Astrocyte (in vitro differentiated cells and primary cell): Measurements from ENCODE around the gene TGM2. TPM values are rescaled to one million over a fixed set of nuclear protein-coding genes. Genes with fewer than 3 reads are reported as not detected.

Source experiments
- DNase-seq: peaks from one replicate; pipeline ENCODE4 v3.0.0-alpha.2; 2010; ENCODE audit warnings: low read depth
- FAIRE-seq: peaks from 2 replicates; lab custom pipeline; 2011; peaks lifted over from hg19 to GRCh38; lab: Jason Lieb, UNC
- H2AFZ ChIP-seq: 2 replicates; pipeline ENCODE4 v1.6.0; 2012; ENCODE audit warnings: low read depth, low read length, inconsistent platforms
- H3K27ac ChIP-seq: 2 replicates; pipeline ENCODE4 v1.5.1; 2011; ENCODE audit warnings: low read depth, low read length, inconsistent platforms
- H3K27me3 ChIP-seq: 2 replicates; pipeline ENCODE4 v1.6.0; 2011; ENCODE audit warnings: low read length, inconsistent platforms; ENCODE audit not compliant: insufficient read depth
- H3K36me3 ChIP-seq: 2 replicates; pipeline ENCODE4 v1.5.1; 2011; ENCODE audit warnings: low read length, inconsistent platforms; ENCODE audit not compliant: insufficient read depth
- H3K4me1 ChIP-seq: 2 replicates; pipeline ENCODE4 v1.5.1; 2011; ENCODE audit warnings: low read length, inconsistent platforms; ENCODE audit not compliant: insufficient read depth
- H3K4me2 ChIP-seq: 2 replicates; pipeline ENCODE4 v1.6.0; 2012; ENCODE audit warnings: low read length, inconsistent platforms
- H3K4me3 ChIP-seq: 2 replicates; pipeline ENCODE4 v1.5.1; 2011; ENCODE audit warnings: low read depth, mild to moderate bottlenecking, low read length, inconsistent platforms; ENCODE audit not compliant: insufficient read depth
- H3K79me2 ChIP-seq: 2 replicates; pipeline ENCODE4 v1.6.0; 2012; ENCODE audit warnings: mild to moderate bottlenecking, low read length, inconsistent platforms; ENCODE audit not compliant: insufficient read depth
- H3K9ac ChIP-seq: 2 replicates; pipeline ENCODE4 v1.6.0; 2012; ENCODE audit warnings: mild to moderate bottlenecking, low read length, inconsistent platforms
- H3K9me3 ChIP-seq: 2 replicates; pipeline ENCODE4 v1.5.1; 2012; ENCODE audit warnings: low read depth, mild to moderate bottlenecking, low read length, inconsistent platforms; ENCODE audit not compliant: insufficient read depth
- H4K20me1 ChIP-seq: 2 replicates; pipeline ENCODE4 v1.6.0; 2012; ENCODE audit warnings: low read length, inconsistent platforms; ENCODE audit not compliant: insufficient read depth
- H3K27ac Mint-ChIP-seq: one replicate; pipeline ENCODE4 v1.8.0; 2021; ENCODE audit warnings: mild to moderate bottlenecking, mixed read lengths; ENCODE audit not compliant: unreplicated experiment
- H3K27me3 Mint-ChIP-seq: one replicate; pipeline ENCODE4 v1.8.0; 2021; ENCODE audit warnings: low read depth, mixed read lengths; ENCODE audit not compliant: unreplicated experiment
- H3K36me3 Mint-ChIP-seq: one replicate; pipeline ENCODE4 v1.8.0; 2021; ENCODE audit warnings: low read depth, mixed read lengths; ENCODE audit not compliant: unreplicated experiment
- H3K4me1 Mint-ChIP-seq: one replicate; pipeline ENCODE4 v1.8.0; 2021; ENCODE audit warnings: low read depth, mixed read lengths; ENCODE audit not compliant: unreplicated experiment
- H3K4me3 Mint-ChIP-seq: one replicate; pipeline ENCODE4 v1.8.0; 2021; ENCODE audit warnings: mild to moderate bottlenecking, moderate library complexity, mixed read lengths; ENCODE audit not compliant: unreplicated experiment
- H3K9me3 Mint-ChIP-seq: one replicate; pipeline ENCODE4 v1.8.0; 2021; ENCODE audit warnings: mild to moderate bottlenecking, mixed read lengths; ENCODE audit not compliant: unreplicated experiment
- EZH2 ChIP-seq: IDR thresholded peaks from 2 replicates; pipeline ENCODE4 v1.6.1; 2012; ENCODE audit warnings: mild to moderate bottlenecking, low read length, inconsistent platforms; ENCODE audit not compliant: insufficient read depth
- total RNA-seq: library from RNA; stranded (reverse); gene quantifications from 2 replicates; pipeline ENCODE4 v1.2.1, GENCODE V29; 2021
- TF ChIP-seq, protein P1 (sequence below): IDR thresholded peaks from 2 replicates; pipeline ENCODE4 v1.5.1; 2011; ENCODE audit warnings: low read depth, mild to moderate bottlenecking, inconsistent platforms, low read length, moderate library complexity; ENCODE audit not compliant: insufficient read depth

The TGM2 gene
- total RNA-seq, 1 donor from 2014 or later: 98.9 TPM

DNA sequence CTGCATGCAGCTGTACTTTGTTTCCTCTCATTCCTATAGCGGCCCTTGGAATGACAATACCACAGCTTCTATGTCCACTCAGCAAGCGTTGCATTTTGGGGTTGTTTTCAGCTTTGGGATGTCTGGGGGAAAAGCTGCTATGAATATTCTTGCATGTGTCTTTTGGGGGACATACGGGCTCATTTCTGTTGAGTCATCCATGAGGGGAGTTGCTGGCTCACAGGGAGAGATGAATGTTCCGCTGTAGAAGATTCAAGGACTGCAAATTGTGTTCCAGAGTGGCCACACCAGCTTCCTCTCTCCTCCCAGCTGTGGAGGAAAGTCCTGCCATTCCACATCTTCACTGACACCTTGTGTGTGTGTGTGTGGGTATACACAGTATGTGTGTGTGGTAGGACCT is 43.3 kb downstream of the TGM2 start:
- H3K4me3 ChIP-seq: no peak overlapping the region
- Mint-ChIP-seq H3K4me3 (no peak overlapping the region), H3K27ac (peak overlapping the region; percentile 78), H3K4me1 (peaks cover 32% of the 10 kb centered on the region), H3K36me3 (no peaks in the 10 kb centered on the region), H3K9me3 (no peaks in the 10 kb centered on the region), H3K27me3 (no peaks in the 10 kb centered on the region)
- FAIRE-seq (no peak), DNase-seq (no peak)
- TF ChIP-seq EZH2: no peak
- TF ChIP-seq, protein P1, sequence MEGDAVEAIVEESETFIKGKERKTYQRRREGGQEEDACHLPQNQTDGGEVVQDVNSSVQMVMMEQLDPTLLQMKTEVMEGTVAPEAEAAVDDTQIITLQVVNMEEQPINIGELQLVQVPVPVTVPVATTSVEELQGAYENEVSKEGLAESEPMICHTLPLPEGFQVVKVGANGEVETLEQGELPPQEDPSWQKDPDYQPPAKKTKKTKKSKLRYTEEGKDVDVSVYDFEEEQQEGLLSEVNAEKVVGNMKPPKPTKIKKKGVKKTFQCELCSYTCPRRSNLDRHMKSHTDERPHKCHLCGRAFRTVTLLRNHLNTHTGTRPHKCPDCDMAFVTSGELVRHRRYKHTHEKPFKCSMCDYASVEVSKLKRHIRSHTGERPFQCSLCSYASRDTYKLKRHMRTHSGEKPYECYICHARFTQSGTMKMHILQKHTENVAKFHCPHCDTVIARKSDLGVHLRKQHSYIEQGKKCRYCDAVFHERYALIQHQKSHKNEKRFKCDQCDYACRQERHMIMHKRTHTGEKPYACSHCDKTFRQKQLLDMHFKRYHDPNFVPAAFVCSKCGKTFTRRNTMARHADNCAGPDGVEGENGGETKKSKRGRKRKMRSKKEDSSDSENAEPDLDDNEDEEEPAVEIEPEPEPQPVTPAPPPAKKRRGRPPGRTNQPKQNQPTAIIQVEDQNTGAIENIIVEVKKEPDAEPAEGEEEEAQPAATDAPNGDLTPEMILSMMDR: no peak
- peaks cover 28% of the 10 kb centered on the region for H3K4me1 ChIP-seq
- H3K9ac ChIP-seq: no peak overlapping the region
- H3K27ac ChIP-seq: no peak overlapping the region
- H3K27me3 ChIP-seq: no peaks in the 10 kb centered on the region
- H3K4me2 ChIP-seq: no peak overlapping the region
- no peaks in the 10 kb centered on the region for H3K79me2 ChIP-seq
- H2AFZ ChIP-seq: peak overlapping the region; percentile 18
- H3K9me3 ChIP-seq: no peaks in the 10 kb centered on the region
- no peaks in the 10 kb centered on the region for H4K20me1 ChIP-seq
- H3K36me3 ChIP-seq: no peaks in the 10 kb centered on the region

DNA sequence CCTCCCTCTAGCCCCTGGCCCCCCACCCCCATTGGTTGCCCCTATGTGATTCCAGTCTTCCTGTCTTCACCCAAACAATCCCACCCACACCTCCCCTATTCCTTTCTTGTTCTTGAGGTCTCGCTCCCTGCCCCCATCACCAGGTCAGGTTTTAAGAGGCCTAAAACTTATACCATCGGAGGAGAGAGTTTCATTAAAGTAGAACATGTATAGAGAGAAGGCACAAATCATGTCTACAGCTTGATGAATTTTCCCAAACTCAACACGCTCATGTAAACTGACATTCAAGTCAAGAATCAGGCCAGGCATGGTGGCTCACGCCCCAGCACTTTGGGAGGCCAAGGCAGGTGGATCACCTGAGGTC is 44.5 kb downstream of the TGM2 start:
- no peaks in the 10 kb centered on the region for H3K79me2 ChIP-seq
- H3K9ac ChIP-seq: no peak overlapping the region
- peaks cover 17% of the 10 kb centered on the region for H3K4me1 ChIP-seq
- no peak for TF ChIP-seq EZH2
- TF ChIP-seq, protein P1: no peak
- no peaks in the 10 kb centered on the region for H3K36me3 Mint-ChIP-seq
- no peaks in the 10 kb centered on the region for H3K36me3 ChIP-seq
- no peaks in the 10 kb centered on the region for H3K9me3 Mint-ChIP-seq
- no peak overlapping the region for H3K4me2 ChIP-seq
- DNase-seq (no peak), FAIRE-seq (no peak)
- no peak overlapping the region for H2AFZ ChIP-seq
- H3K27ac ChIP-seq: no peak overlapping the region
- no peak overlapping the region for H3K4me3 Mint-ChIP-seq
- peaks cover 34% of the 10 kb centered on the region for H3K4me1 Mint-ChIP-seq
- H4K20me1 ChIP-seq: no peaks in the 10 kb centered on the region
- no peaks in the 10 kb centered on the region for H3K27me3 ChIP-seq
- no peaks in the 10 kb centered on the region for H3K27me3 Mint-ChIP-seq
- no peaks in the 10 kb centered on the region for H3K9me3 ChIP-seq
- H3K4me3 ChIP-seq: no peak overlapping the region
- H3K27ac Mint-ChIP-seq: no peak overlapping the region

DNA sequence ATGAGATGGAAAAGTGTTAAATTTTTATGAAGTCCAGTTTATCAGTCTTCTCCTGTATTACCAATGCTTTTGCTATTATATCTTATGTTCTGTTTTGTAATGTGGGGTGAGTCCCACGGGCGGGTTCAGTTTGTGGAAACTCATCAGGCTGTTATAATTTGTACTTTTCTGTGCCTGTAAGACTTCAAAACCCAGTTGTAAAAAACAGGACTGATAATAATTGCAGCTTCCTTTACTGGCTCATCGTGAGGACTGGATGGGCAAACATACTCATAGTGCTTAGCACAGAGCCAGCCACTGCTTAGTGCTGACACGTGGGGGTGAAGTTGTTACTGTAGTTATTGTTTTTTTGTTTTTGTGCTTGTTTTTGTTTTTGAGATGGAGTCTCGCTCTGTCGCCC is 45.6 kb downstream of the TGM2 start:
- Histone ChIP-seq H3K4me1 (peaks cover 13% of the 10 kb centered on the region), H3K79me2 (no peaks in the 10 kb centered on the region), H3K36me3 (no peaks in the 10 kb centered on the region), H3K4me3 (no peak overlapping the region), H4K20me1 (no peaks in the 10 kb centered on the region), H3K4me2 (no peak overlapping the region), H2AFZ (no peak overlapping the region), H3K9me3 (no peaks in the 10 kb centered on the region), H3K27ac (no peak overlapping the region), H3K9ac (no peak overlapping the region), H3K27me3 (no peaks in the 10 kb centered on the region)
- H3K4me1 Mint-ChIP-seq: peaks cover 34% of the 10 kb centered on the region
- H3K36me3 Mint-ChIP-seq: no peaks in the 10 kb centered on the region
- H3K27ac Mint-ChIP-seq: peak overlapping the region; percentile 31
- no peaks in the 10 kb centered on the region for H3K9me3 Mint-ChIP-seq
- no peak for FAIRE-seq
- no peak for DNase-seq
- no peak overlapping the region for H3K4me3 Mint-ChIP-seq
- no peaks in the 10 kb centered on the region for H3K27me3 Mint-ChIP-seq
- TF ChIP-seq, protein P1: no peak
- TF ChIP-seq EZH2: no peak
